Measurements from ENCODE around the gene SEMA3A.

SEMA3A gene

DNA sequence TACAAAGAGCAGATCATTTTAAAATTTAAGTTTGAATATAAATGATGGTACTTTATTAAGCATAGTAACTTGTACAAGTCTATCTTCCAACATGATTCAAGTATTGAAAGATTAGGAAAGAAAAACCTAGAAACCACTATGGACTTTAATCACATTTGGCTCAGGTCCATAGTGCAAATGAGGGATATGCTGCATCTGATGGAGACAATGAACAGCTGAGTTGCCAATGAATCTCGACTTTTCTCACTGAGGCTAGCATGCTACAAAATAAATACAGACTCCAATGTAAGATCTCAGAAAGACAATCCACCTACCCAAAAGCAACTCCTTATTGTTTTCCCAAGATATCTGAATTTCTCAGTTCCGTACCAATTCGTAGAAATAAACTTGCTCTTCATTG is 89.8 kb downstream of the SEMA3A start:
- no peak for DNase-seq (ENCODE audit: low spot score)
- in situ Hi-C loops (cut with MboI; ENCODE audit: low pct_unique_long_range_greater_than_20kb, low sequenced_read_pairs, unreplicated experiment): no loop called here

DNA sequence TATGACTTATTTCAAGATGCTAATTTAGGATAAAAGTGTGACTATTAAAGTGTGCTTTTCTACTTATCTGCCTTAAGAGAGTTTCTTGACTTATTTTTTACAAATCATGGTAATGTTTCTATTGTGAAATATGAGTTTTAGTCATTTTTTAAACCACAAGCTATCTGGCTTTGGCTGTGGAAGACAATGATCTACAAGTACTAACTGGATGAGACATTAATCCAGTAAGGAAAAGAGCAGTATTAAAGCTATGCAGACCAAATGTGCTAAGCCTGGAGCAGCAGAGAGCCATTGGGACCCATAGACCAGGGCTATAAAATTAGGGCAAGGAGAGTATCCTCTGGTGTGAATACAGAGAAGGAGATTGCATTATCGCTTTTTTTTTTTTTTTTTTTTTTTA is 92.4 kb downstream of the SEMA3A start:
- in situ Hi-C loops (cut with MboI; ENCODE audit: low pct_unique_long_range_greater_than_20kb, low sequenced_read_pairs, unreplicated experiment): no loop called here
- no peak for DNase-seq (ENCODE audit: low spot score)
- TF ChIP-seq, protein P1, sequence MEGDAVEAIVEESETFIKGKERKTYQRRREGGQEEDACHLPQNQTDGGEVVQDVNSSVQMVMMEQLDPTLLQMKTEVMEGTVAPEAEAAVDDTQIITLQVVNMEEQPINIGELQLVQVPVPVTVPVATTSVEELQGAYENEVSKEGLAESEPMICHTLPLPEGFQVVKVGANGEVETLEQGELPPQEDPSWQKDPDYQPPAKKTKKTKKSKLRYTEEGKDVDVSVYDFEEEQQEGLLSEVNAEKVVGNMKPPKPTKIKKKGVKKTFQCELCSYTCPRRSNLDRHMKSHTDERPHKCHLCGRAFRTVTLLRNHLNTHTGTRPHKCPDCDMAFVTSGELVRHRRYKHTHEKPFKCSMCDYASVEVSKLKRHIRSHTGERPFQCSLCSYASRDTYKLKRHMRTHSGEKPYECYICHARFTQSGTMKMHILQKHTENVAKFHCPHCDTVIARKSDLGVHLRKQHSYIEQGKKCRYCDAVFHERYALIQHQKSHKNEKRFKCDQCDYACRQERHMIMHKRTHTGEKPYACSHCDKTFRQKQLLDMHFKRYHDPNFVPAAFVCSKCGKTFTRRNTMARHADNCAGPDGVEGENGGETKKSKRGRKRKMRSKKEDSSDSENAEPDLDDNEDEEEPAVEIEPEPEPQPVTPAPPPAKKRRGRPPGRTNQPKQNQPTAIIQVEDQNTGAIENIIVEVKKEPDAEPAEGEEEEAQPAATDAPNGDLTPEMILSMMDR (IDR thresholded peaks at IDR 0.05; ENCODE audit: extremely low read depth, insufficient read depth, missing control alignments): no peak

More for the DNA sequence above, 89.8 kb downstream of the SEMA3A start:
- TF ChIP-seq, protein P1 (IDR thresholded peaks at IDR 0.05; ENCODE audit: extremely low read depth, insufficient read depth, missing control alignments): no peak

DNA sequence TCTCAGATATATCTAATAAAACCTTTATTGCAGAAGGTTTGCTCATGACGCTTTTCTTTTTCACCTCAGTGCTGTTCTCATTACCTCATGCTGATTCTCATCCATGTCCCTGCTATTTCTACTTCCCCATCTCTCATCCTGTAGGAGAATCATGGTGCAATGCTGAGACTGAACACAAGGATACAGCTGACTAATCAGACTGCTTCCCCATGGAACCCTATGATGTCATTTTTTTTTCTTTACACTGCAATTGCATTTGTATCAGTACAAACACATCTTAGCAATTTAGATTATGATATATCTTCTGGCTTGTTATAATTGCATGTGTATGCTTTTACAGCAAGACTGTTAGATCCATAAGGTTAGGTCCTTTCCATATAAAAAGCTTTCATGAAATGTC is 93.7 kb downstream of the SEMA3A start:
- in situ Hi-C loops (cut with MboI; ENCODE audit: low pct_unique_long_range_greater_than_20kb, low sequenced_read_pairs, unreplicated experiment): no loop called here
- TF ChIP-seq, protein P1 (IDR thresholded peaks at IDR 0.05; ENCODE audit: extremely low read depth, insufficient read depth, missing control alignments): no peak
- DNase-seq (ENCODE audit: low spot score): no peak

DNA sequence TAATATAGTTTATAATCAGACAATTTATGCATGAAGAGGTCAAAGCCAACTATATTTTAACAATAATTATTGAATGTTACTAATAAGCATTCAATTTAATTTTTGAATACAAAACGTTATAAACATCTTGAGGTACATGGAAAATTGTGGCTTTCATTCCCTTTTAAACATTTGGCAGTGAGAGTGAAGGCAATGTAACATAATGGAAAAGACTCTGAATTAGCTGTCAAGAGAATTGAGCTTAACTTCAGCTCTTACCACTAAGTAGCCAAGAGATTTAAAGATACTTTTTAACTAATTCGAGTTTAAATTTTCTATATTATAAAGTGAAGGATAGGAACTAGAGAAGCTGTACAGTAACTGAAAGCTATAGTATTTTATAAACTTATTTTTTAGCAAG is 98.6 kb downstream of the SEMA3A start:
- TF ChIP-seq, protein P1 (IDR thresholded peaks at IDR 0.05; ENCODE audit: extremely low read depth, insufficient read depth, missing control alignments): no peak
- in situ Hi-C loops (cut with MboI; ENCODE audit: low pct_unique_long_range_greater_than_20kb, low sequenced_read_pairs, unreplicated experiment): no loop called here
- no peak for DNase-seq (ENCODE audit: low spot score)

DNA sequence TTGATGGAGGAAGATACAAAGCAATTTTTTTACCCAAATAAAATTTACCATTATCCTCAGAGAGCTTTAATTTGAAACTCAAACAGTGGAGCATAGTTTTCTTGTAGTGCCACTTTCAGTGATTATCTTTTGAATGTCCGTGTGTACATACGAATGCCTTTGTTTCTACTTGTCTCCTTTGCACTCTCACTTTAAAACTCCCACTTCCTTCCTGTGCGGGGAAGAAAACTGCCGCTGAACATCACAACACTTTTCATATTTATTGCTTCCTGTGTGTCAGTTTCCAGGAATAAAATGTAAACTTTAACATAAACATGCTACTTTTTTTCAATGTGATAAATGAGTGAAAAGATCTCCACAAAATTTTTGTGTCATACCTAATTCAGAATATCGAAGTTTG is 102.4 kb downstream of the SEMA3A start:
- in situ Hi-C loops (cut with MboI; ENCODE audit: low pct_unique_long_range_greater_than_20kb, low sequenced_read_pairs, unreplicated experiment): no loop called here
- TF ChIP-seq, protein P1 (IDR thresholded peaks at IDR 0.05; ENCODE audit: extremely low read depth, insufficient read depth, missing control alignments): no peak
- no peak for DNase-seq (ENCODE audit: low spot score)

DNA sequence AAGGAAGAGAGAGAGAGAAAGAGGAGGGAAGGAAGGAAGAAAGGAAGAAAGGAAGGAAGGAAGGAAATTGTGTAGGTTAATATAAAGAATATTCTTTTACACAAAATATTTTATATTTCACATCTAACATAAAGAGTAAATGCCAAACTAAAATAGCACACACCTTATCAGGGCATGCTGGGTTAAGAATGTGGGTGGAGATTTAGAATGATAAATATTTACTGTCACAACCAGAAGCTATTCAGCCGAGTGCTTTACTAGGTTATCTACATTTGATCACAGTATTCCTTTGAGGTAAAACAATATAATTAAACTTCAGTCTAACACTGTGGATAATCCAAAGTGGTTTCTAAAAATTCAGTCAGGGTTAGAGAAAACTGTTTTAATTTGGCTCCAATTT is 103.3 kb downstream of the SEMA3A start:
- in situ Hi-C loops (cut with MboI; ENCODE audit: low pct_unique_long_range_greater_than_20kb, low sequenced_read_pairs, unreplicated experiment): no loop called here
- TF ChIP-seq, protein P1 (IDR thresholded peaks at IDR 0.05; ENCODE audit: extremely low read depth, insufficient read depth, missing control alignments): no peak
- no peak for DNase-seq (ENCODE audit: low spot score)

DNA sequence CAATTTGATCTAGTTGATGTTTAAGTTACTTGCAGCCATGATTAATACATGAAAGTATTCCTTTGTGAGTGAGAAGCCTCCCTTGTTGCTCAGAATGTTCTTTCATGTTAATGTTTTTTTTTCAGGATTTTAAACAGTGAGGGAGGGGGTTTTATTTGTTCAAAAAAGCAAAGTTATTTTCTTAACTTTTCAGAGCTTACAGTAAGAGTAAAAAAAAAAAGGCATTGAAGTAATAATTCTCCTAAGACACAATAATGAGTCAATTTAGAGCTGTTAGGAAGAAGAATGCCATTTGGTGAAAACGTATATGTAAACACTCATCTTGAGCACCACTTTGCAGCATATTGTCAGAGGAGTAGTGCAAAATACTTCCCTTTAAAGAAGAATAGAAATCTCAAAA is 105.8 kb downstream of the SEMA3A start:
- in situ Hi-C loops (cut with MboI; ENCODE audit: low pct_unique_long_range_greater_than_20kb, low sequenced_read_pairs, unreplicated experiment): no loop called here
- DNase-seq (ENCODE audit: low spot score): no peak
- TF ChIP-seq, protein P1 (IDR thresholded peaks at IDR 0.05; ENCODE audit: extremely low read depth, insufficient read depth, missing control alignments): no peak
